IMR-90 (cell line): ENCODE data around the gene SAMD10. TPM values are rescaled to one million over a fixed set of nuclear protein-coding genes. Genes with fewer than 3 reads are reported as not detected.

Experiments
- ATAC-seq: fragments of 200-7000 bp; cut with Tn5 transposase; 2 replicates; pipeline ENCODE4 v1.9.1; 2020; ENCODE audit warnings: low read depth, mild to moderate bottlenecking, moderate library complexity
- BruUV-seq: library from RNA; stranded (reverse); fragments of 400-500 nt; replicated peaks from 2 replicates; lab custom pipeline; 2021; lab: Mats Ljungman, UMichigan
- CTCF ChIA-PET: fragments of 300-600 bp; formaldehyde crosslinking; extraction: SDS; loops from one replicate; lab custom pipeline; 2021; ENCODE audit warnings: antibody characterized with exemption; lab: Yijun Ruan, JAX
- POLR2A ChIA-PET: fragments of 300-600 bp; sonication (Branson Sonifier 250); formaldehyde crosslinking; loops from one replicate; lab custom pipeline; 2022; ENCODE audit warnings: antibody characterized with exemption; ENCODE audit not compliant: unreplicated experiment; lab: Charles Lee
- DNase-seq: peaks from one replicate; pipeline ENCODE4 v3.0.0; 2013
- H2AFZ ChIP-seq: replicated peaks from 2 replicates; pipeline ENCODE3; 2013; ENCODE audit warnings: low read length, mild to moderate bottlenecking; ENCODE audit not compliant: poor library complexity
- H2AK5ac ChIP-seq: 2 replicates; pipeline ENCODE4 v1.6.1; 2013; ENCODE audit warnings: low read depth, low read length, inconsistent platforms
- H2AK9ac ChIP-seq: replicated peaks from 2 replicates; pipeline ENCODE3; 2013; ENCODE audit warnings: mild to moderate bottlenecking, low read depth, low read length, moderate library complexity; ENCODE audit not compliant: poor library complexity
- H2BK120ac ChIP-seq: 2 replicates; pipeline ENCODE4 v1.6.1; 2013; ENCODE audit warnings: low read depth, low read length, inconsistent platforms
- H2BK15ac ChIP-seq: 3 replicates; pipeline ENCODE4 v1.6.1; 2013; ENCODE audit warnings: low read depth, low read length, inconsistent platforms
- H2BK20ac ChIP-seq: 2 replicates; pipeline ENCODE4 v1.6.1; 2013; ENCODE audit warnings: low read depth, mild to moderate bottlenecking, inconsistent platforms, low read length, moderate library complexity
- H2BK5ac ChIP-seq: 2 replicates; pipeline ENCODE4 v1.6.1; 2013; ENCODE audit warnings: mild to moderate bottlenecking, low read depth, low read length, inconsistent platforms; ENCODE audit not compliant: poor library complexity, severe bottlenecking
- H3K14ac ChIP-seq: replicated peaks from 2 replicates; pipeline ENCODE4 v1.6.1; 2013; ENCODE audit warnings: low read depth, low read length, inconsistent platforms
- H3K18ac ChIP-seq: 2 replicates; pipeline ENCODE4 v1.6.1; 2013; ENCODE audit warnings: low read depth, low read length, control low read depth
- H3K23ac ChIP-seq: 2 replicates; pipeline ENCODE4 v1.6.1; 2013; ENCODE audit warnings: low read depth, low read length, inconsistent platforms
- H3K27ac ChIP-seq: 2 replicates; pipeline ENCODE4 v1.5.1; 2013; ENCODE audit warnings: mild to moderate bottlenecking, control low read depth, low read length; ENCODE audit not compliant: insufficient read depth
- H3K27me3 ChIP-seq: 2 replicates; pipeline ENCODE4 v1.6.1; 2013; ENCODE audit warnings: low read length; ENCODE audit not compliant: control insufficient read depth, insufficient read depth
- H3K36me3 ChIP-seq: 2 replicates; pipeline ENCODE4 v1.6.1; 2013; ENCODE audit warnings: low read length, mixed read lengths; ENCODE audit not compliant: control insufficient read depth, insufficient read depth
- H3K4ac ChIP-seq: 2 replicates; pipeline ENCODE4 v1.6.1; 2013; ENCODE audit warnings: low read depth, low read length, inconsistent platforms
- H3K4me1 ChIP-seq: 2 replicates; pipeline ENCODE4 v1.6.1; 2013; ENCODE audit warnings: low read length, mixed read lengths; ENCODE audit not compliant: control insufficient read depth, insufficient read depth
- H3K4me2 ChIP-seq: 2 replicates; pipeline ENCODE4 v1.6.1; 2013; ENCODE audit warnings: low read depth, mild to moderate bottlenecking, control low read depth, low read length, moderate library complexity
- H3K4me3 ChIP-seq: 2 replicates; pipeline ENCODE4 v1.5.1; 2013; ENCODE audit warnings: low read depth, mild to moderate bottlenecking, control low read depth, low read length, moderate library complexity; ENCODE audit not compliant: insufficient read depth
- H3K56ac ChIP-seq: 2 replicates; pipeline ENCODE4 v1.6.1; 2013; ENCODE audit warnings: low read length, inconsistent platforms; ENCODE audit not compliant: insufficient read depth; ENCODE audit errors: extremely low read depth
- H3K79me1 ChIP-seq, 2 experiments: 2 replicates each; pipeline ENCODE4 v1.6.1; 2013; ENCODE audit warnings: low read length in 2 of 2, inconsistent platforms in 1 of 2, low read depth in 1 of 2
- H3K9ac ChIP-seq: 2 replicates; pipeline ENCODE4 v1.6.1; 2013; ENCODE audit warnings: low read depth, low read length, control low read depth
- H3K9me1 ChIP-seq: 2 replicates; pipeline ENCODE4 v1.6.1; 2013; ENCODE audit warnings: low read length, inconsistent platforms; ENCODE audit not compliant: insufficient read depth
- H3K9me3 ChIP-seq: 2 replicates; pipeline ENCODE4 v1.6.1; 2013; ENCODE audit warnings: low read length; ENCODE audit not compliant: control insufficient read depth, insufficient read depth
- H4K20me1 ChIP-seq: 2 replicates; pipeline ENCODE4 v1.6.1; 2013; ENCODE audit warnings: low read length, inconsistent platforms; ENCODE audit not compliant: insufficient read depth
- H4K5ac ChIP-seq: 2 replicates; pipeline ENCODE4 v1.6.1; 2013; ENCODE audit warnings: mild to moderate bottlenecking, low read depth, low read length, control low read depth
- H4K8ac ChIP-seq, 2 experiments: 2 replicates each; pipeline ENCODE4 v1.6.1; 2013; ENCODE audit warnings: low read depth in 2 of 2, low read length in 2 of 2, control low read depth in 1 of 2, inconsistent platforms in 1 of 2
- H4K91ac ChIP-seq: 2 replicates; pipeline ENCODE4 v1.6.1; 2013; ENCODE audit warnings: low read depth, low read length, inconsistent platforms; ENCODE audit not compliant: insufficient read depth
- BHLHE40 ChIP-seq: fragments of 150-350 bp; IDR thresholded peaks from 2 replicates; pipeline ENCODE4 v1.6.1; 2016; ENCODE audit warnings: mild to moderate bottlenecking, low read depth, low read length
- MAFK ChIP-seq: IDR thresholded peaks from 2 replicates; pipeline ENCODE4 v1.6.1; 2012; ENCODE audit warnings: low read depth, low read length, improper control_type of control experiment
- RCOR1 ChIP-seq: IDR thresholded peaks from 2 replicates; pipeline ENCODE4 v1.6.1; 2012; ENCODE audit warnings: mild to moderate bottlenecking, low read length, improper control_type of control experiment; ENCODE audit not compliant: insufficient replicate concordance
- WGBS, 2 experiments: methylation state at CpG; one replicate each; pipeline versions ENCODE4 v1.1.5 to v1.1.7; 2013; ENCODE audit warnings: missing lambda C conversion rate in 2 of 2; ENCODE audit not compliant: insufficient read length in 1 of 2; ENCODE audit errors: extremely low coverage in 2 of 2; 5-methylcytosine and 5-hydroxymethylcytosine counted together
- dilution Hi-C: fragments of 300-500 bp; cut with HindIII; formaldehyde crosslinking; loops from one replicate; pipeline ENCODE4 v1.14.3; 2018; ENCODE audit warnings: low sequenced_read_pairs; ENCODE audit not compliant: unreplicated experiment
- in situ Hi-C: fragments of 300-500 bp; cut with MboI; formaldehyde crosslinking; loops from 3 replicates; pipeline ENCODE4 v1.14.3; 2019; ENCODE audit warnings: low sequenced_read_pairs, inconsistent platforms, mixed read lengths
- intact Hi-C: fragments of 100-400 bp; cut with micrococcal nuclease; formaldehyde crosslinking; loops from 2 replicates; pipeline ENCODE4 v1.10.0; 2022
- polyA plus RNA-seq, 3 experiments: library from polyadenylated mRNA; depleted of rRNA; stranded (reverse); fragments of >200 nt; gene quantifications; 2 replicates each; pipeline ENCODE4 v1.2.3, GENCODE V29; 2012; ENCODE audit warnings: low replicate concordance in 1 of 3
- total RNA-seq: library from RNA; depleted of rRNA; stranded (reverse); fragments of >200 nt; gene quantifications from 2 replicates; pipeline ENCODE4 v1.2.3, GENCODE V29; 2012
- TF ChIP-seq, protein P1 (sequence below): fragments of 150-350 bp; IDR thresholded peaks from 2 replicates; pipeline ENCODE4 v1.6.1; 2016; ENCODE audit warnings: low read depth, mild to moderate bottlenecking, low read length, moderate library complexity, borderline replicate concordance
- TF ChIP-seq, protein P2 (sequence below): fragments of 150-350 bp; IDR thresholded peaks from 2 replicates; pipeline ENCODE4 v1.6.1; 2017; ENCODE audit warnings: mild to moderate bottlenecking, antibody characterized with exemption, low read length, low read depth
- TF ChIP-seq, protein P3 (sequence below): conservative IDR thresholded peaks from 2 replicates; pipeline ENCODE4 v1.5.1; 2012; ENCODE audit warnings: mild to moderate bottlenecking, low read depth, low read length, improper control_type of control experiment

SAMD10 gene
- total and polyA plus RNA-seq, 2 of the 4 experiments (the other 2 are of a cell fraction): 0.54 to 4.1 TPM

DNA sequence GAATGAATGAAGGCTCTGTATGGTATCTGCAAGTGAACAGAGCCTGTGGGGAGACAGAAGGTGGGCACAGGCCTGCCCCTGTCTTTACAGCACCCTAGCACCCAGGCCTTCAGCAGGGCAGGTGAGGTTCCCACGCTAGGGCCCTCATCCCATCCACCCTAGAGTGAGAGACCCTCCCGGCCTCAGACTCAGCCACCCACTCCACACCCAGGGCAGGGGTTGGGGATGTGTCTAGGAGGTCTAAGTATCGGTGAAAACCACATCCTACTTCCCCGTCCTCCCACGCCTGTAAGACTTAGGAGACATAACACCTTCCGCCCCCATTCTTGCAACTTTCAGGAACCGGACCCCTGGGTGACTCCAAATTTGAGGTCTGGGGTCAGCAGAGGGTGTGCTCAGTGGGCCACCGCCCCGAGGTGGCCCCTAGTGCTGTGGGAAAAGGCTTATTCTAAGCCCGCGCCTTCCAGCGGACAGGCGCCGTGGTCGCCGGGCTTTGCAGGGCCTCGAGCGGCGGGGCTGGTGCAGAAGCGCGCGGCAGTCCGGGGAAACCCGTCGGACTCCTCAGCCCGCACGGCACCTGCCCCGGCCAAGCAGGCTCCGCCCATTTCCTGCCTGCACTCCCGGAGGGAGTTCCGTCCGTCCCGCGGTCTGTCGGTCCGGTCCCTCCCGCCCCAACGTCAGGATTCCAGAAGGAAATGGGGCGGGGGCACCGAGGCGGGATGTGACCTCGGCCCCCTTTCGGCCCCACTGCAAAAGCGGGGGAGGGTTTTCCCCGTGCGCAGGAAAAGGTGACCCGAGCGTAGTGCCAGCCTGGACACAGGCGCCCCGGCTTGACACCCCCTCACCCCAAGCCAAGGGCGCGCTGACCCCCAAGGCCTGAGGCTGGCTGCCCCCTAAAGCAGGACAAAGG is 868 bp downstream of the SAMD10 start:
- peaks cover 17 to 29% of the 10 kb centered on the region in 2 experiments for H3K79me1 ChIP-seq
- H2BK20ac ChIP-seq: no peak overlapping the region; the same call in 1 of the 2 replicates
- no peak overlapping the region for H3K9ac ChIP-seq
- in situ Hi-C loops: loop anchor here (10.0 kb wide), 1 partner anchor 444 kb away; the partner anchor contains the start of gene PTK6
- H3K9me1 ChIP-seq: peaks cover 22% of the 10 kb centered on the region
- H3K56ac ChIP-seq: no peak overlapping the region
- DNase-seq (peak; percentile 43), ATAC-seq (0 out of 2 replicates have a peak, but pooled peaks have one; percentile 2)
- no peaks in the 10 kb centered on the region for H3K27me3 ChIP-seq
- no peak overlapping the region for H2BK15ac ChIP-seq
- peak overlapping the region; percentile 7; the same call in 1 of the 2 replicates for H3K4ac ChIP-seq
- H3K4me3 ChIP-seq: peak overlapping the region; percentile 30
- H2BK120ac ChIP-seq: peak overlapping the region; percentile 2; the same call in 1 of the 2 replicates
- no peaks in the 10 kb centered on the region for H3K9me3 ChIP-seq
- intact Hi-C loops: no loop called here
- peak overlapping the region; percentile 17; the same call in 1 of the 2 replicates for H3K23ac ChIP-seq
- 0 out of 2 replicates have a peak, but pooled peaks cover 6% of the 10 kb centered on the region for H4K20me1 ChIP-seq
- CTCF ChIA-PET: no interaction called here
- POLR2A ChIA-PET: no interaction called here
- no peak overlapping the region for H3K14ac ChIP-seq
- H2AK5ac ChIP-seq: peak overlapping the region; percentile 29; the same call in 1 of the 2 replicates
- TF ChIP-seq, protein P1, sequence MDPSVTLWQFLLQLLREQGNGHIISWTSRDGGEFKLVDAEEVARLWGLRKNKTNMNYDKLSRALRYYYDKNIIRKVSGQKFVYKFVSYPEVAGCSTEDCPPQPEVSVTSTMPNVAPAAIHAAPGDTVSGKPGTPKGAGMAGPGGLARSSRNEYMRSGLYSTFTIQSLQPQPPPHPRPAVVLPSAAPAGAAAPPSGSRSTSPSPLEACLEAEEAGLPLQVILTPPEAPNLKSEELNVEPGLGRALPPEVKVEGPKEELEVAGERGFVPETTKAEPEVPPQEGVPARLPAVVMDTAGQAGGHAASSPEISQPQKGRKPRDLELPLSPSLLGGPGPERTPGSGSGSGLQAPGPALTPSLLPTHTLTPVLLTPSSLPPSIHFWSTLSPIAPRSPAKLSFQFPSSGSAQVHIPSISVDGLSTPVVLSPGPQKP: no peak
- TF ChIP-seq BHLHE40: no peak
- TF ChIP-seq, protein P2, sequence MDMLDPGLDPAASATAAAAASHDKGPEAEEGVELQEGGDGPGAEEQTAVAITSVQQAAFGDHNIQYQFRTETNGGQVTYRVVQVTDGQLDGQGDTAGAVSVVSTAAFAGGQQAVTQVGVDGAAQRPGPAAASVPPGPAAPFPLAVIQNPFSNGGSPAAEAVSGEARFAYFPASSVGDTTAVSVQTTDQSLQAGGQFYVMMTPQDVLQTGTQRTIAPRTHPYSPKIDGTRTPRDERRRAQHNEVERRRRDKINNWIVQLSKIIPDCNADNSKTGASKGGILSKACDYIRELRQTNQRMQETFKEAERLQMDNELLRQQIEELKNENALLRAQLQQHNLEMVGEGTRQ: no peak
- TF ChIP-seq, protein P3, sequence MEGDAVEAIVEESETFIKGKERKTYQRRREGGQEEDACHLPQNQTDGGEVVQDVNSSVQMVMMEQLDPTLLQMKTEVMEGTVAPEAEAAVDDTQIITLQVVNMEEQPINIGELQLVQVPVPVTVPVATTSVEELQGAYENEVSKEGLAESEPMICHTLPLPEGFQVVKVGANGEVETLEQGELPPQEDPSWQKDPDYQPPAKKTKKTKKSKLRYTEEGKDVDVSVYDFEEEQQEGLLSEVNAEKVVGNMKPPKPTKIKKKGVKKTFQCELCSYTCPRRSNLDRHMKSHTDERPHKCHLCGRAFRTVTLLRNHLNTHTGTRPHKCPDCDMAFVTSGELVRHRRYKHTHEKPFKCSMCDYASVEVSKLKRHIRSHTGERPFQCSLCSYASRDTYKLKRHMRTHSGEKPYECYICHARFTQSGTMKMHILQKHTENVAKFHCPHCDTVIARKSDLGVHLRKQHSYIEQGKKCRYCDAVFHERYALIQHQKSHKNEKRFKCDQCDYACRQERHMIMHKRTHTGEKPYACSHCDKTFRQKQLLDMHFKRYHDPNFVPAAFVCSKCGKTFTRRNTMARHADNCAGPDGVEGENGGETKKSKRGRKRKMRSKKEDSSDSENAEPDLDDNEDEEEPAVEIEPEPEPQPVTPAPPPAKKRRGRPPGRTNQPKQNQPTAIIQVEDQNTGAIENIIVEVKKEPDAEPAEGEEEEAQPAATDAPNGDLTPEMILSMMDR: no peak
- TF ChIP-seq MAFK: no peak
- no peak for TF ChIP-seq RCOR1
- WGBS, 2 experiments: 3% methylated on average over 16 of the region's 52 CpGs; no CpG with 5 or more reads in 1 of the 2 experiments
- peak overlapping the region; percentile 70 for H3K4me2 ChIP-seq
- peak overlapping the region; percentile 84 for H2AK9ac ChIP-seq
- peaks cover 3% of the 10 kb centered on the region for H3K36me3 ChIP-seq
- H4K5ac ChIP-seq: peak overlapping the region; percentile 33; the same call in 1 of the 2 replicates
- no peak overlapping the region for H4K91ac ChIP-seq
- H4K8ac ChIP-seq: peak overlapping the region; percentile 43 to 76; a peak in 3 of 4 replicates
- H2AFZ ChIP-seq: peak overlapping the region; percentile 100
- H3K18ac ChIP-seq: no peak overlapping the region
- peak overlapping the region; percentile 4 for H2BK5ac ChIP-seq
- no peak overlapping the region; the same call in 1 of the 2 replicates for H3K27ac ChIP-seq
- BruUV-seq: no TSS peak
- H3K4me1 ChIP-seq: peaks cover 39% of the 10 kb centered on the region
- dilution Hi-C loops: no loop called here
